ENCODE results near the gene LGALS14.
"Not testable (repeated sequence)": the region's sequence is repeated elsewhere in the genome, so short reads cannot be mapped to it uniquely, and the experiment has no call there.

The LGALS14 gene

GRCh38 chr19:39696387-39696786 is 7.9 kb upstream of the LGALS14 start:
- no peak for DNase-seq (ENCODE audit: low spot score)

- DNase-seq (ENCODE audit: low spot score) = no peak
These were observed 5.7 kb upstream of the LGALS14 start for GRCh38 chr19:39698535-39698934.

- DNase-seq (ENCODE audit: low spot score) = no peak
These were observed 3.0 kb upstream of the LGALS14 start for GRCh38 chr19:39701291-39701690.

- DNase-seq (ENCODE audit: low spot score) = peak; percentile 17
These were observed 1.4 kb downstream of the LGALS14 start for GRCh38 chr19:39705578-39706188.

GRCh38 chr19:39708594-39708993 is 4.3 kb downstream of the LGALS14 start:
- DNase-seq (ENCODE audit: low spot score) = no peak

- DNase-seq (ENCODE audit: low spot score) = no peak
These were observed 5.0 kb downstream of the LGALS14 start for GRCh38 chr19:39709026-39709872.

- DNase-seq (ENCODE audit: low spot score) = peak; percentile 1
These were observed 6.1 kb downstream of the LGALS14 start for GRCh38 chr19:39710333-39710890.

- not testable (repeated sequence) for DNase-seq (ENCODE audit: low spot score)
These were observed 15.9 kb downstream of the LGALS14 start for GRCh38 chr19:39720144-39720543.

- DNase-seq (ENCODE audit: low spot score) = no peak
These were observed 21.7 kb downstream of the LGALS14 start for GRCh38 chr19:39725995-39726394.

- DNase-seq (ENCODE audit: low spot score) = no peak
These were observed 23.0 kb downstream of the LGALS14 start for GRCh38 chr19:39727070-39727800.

- no peak for DNase-seq (ENCODE audit: low spot score)
These were observed 23.8 kb downstream of the LGALS14 start for GRCh38 chr19:39728040-39728439.

- DNase-seq (ENCODE audit: low spot score) = no peak
These were observed 25.3 kb downstream of the LGALS14 start for GRCh38 chr19:39729594-39729993.

- DNase-seq (ENCODE audit: low spot score) = no peak
These were observed 27.4 kb downstream of the LGALS14 start for GRCh38 chr19:39731685-39732084.

- DNase-seq (ENCODE audit: low spot score) = no peak
These were observed 29.6 kb downstream of the LGALS14 start for GRCh38 chr19:39733841-39734240.

GRCh38 chr19:39735688-39736087 is 31.4 kb downstream of the LGALS14 start:
- no peak for DNase-seq (ENCODE audit: low spot score)

- DNase-seq (ENCODE audit: low spot score) = no peak
These were observed 31.8 kb downstream of the LGALS14 start for GRCh38 chr19:39736088-39736487.

GRCh38 chr19:39737351-39737750 is 33.1 kb downstream of the LGALS14 start:
- DNase-seq (ENCODE audit: low spot score) = peak; percentile 5

GRCh38 chr19:39737891-39738290 is 33.6 kb downstream of the LGALS14 start, which contains the start of gene CLC:
TSS of gene CLC (minus strand) at chr19:39738029. CDS start at chr19:39737952, 77 bp downstream.
- no peak for DNase-seq (ENCODE audit: low spot score)

GRCh38 chr19:39738814-39739213 is 34.5 kb downstream of the LGALS14 start:
- no peak for DNase-seq (ENCODE audit: low spot score)

GRCh38 chr19:39740395-39740794 is 36.1 kb downstream of the LGALS14 start:
- no peak for DNase-seq (ENCODE audit: low spot score)

GRCh38 chr19:39745643-39746042 is 41.4 kb downstream of the LGALS14 start:
- DNase-seq (ENCODE audit: low spot score) = no peak

GRCh38 chr19:39746836-39747529 is 42.7 kb downstream of the LGALS14 start:
- no peak for DNase-seq (ENCODE audit: low spot score)
